T-helper 1 cell treated with Interleukin-12 subunit alpha and Interleukin-12 subunit beta and Interleukin-4 antibody, amounts not matched to agents 30 μg/mL and 1 μg/mL, for 36 hours (primary cell): ENCODE measurements around the gene MEOX2.

ENCODE experiments used
- H3K27ac Mint-ChIP-seq: one replicate; pipeline ENCODE4 v1.8.0; 2021; ENCODE audit warnings: mild to moderate bottlenecking, mixed read lengths
- H3K27me3 Mint-ChIP-seq: one replicate; pipeline ENCODE4 v1.8.0; 2021; ENCODE audit warnings: low read depth, mixed read lengths
- H3K36me3 Mint-ChIP-seq: one replicate; pipeline ENCODE4 v1.8.0; 2021; ENCODE audit warnings: low read depth, mixed read lengths
- H3K4me1 Mint-ChIP-seq: one replicate; pipeline ENCODE4 v1.8.0; 2021; ENCODE audit warnings: low read depth, mixed read lengths
- H3K4me3 Mint-ChIP-seq: one replicate; pipeline ENCODE4 v1.8.0; 2021; ENCODE audit warnings: mild to moderate bottlenecking, moderate library complexity, mixed read lengths
- H3K9me3 Mint-ChIP-seq: one replicate; pipeline ENCODE4 v1.8.0; 2021; ENCODE audit warnings: mixed read lengths

Gene MEOX2

GRCh38 chr7:15610503-15610902, 76.0 kb downstream of the MEOX2 start:
- H3K9me3 Mint-ChIP-seq, result peaks cover 4% of the 10 kb centered on the region
- H3K36me3 Mint-ChIP-seq, result no peaks in the 10 kb centered on the region
- H3K4me3 Mint-ChIP-seq, result no peak overlapping the region
- no peak overlapping the region for H3K27ac Mint-ChIP-seq
- H3K27me3 Mint-ChIP-seq, result no peaks in the 10 kb centered on the region
- H3K4me1 Mint-ChIP-seq, result no peaks in the 10 kb centered on the region

DNA sequence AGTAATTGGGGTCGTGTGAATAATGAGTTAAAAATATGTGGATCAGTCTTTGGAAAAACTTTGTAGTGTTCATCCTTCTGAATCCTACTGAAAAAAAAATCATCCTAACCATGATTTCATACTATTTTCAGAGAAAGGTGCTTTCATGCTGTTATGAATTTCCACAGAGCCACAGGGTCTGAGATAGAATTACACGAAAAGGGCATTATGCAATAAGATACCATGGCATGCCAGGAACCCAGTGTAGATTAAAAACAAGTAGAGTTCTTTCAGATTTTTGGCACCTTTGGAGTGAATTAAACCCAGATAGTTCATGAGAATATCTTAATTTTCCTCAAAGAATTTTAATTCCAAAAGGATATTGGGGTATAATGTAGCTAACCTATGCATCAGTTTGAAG, 77.2 kb downstream of the MEOX2 start:
- Mint-ChIP-seq H3K27ac (no peak overlapping the region), H3K9me3 (peaks cover 4% of the 10 kb centered on the region), H3K4me1 (no peaks in the 10 kb centered on the region), H3K36me3 (no peaks in the 10 kb centered on the region), H3K27me3 (no peaks in the 10 kb centered on the region), H3K4me3 (no peak overlapping the region)

GRCh38 chr7:15607529-15608210, 78.8 kb downstream of the MEOX2 start:
- Mint-ChIP-seq H3K9me3 (peaks cover 6% of the 10 kb centered on the region), H3K4me1 (no peaks in the 10 kb centered on the region), H3K27me3 (no peaks in the 10 kb centered on the region), H3K27ac (no peak overlapping the region), H3K4me3 (no peak overlapping the region), H3K36me3 (no peaks in the 10 kb centered on the region)

DNA sequence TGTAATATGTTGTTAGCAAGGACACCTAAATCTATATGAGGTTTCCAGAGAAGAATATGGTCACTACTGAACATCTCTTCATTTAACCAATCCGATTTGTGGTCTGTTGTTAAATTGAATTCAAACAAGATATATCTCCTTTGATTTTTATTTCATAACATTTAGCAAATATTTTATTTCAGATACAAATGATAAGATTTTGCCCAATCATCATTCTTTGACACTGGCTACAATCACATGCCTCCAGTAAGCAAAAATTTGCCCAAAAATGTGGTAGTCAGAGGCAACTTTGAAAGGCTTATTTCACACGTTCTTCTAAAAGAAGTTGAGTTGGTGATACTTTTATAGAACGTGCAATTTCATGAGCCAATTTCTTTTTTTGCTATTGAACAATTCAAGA, 79.9 kb downstream of the MEOX2 start:
- H3K36me3 Mint-ChIP-seq, result no peaks in the 10 kb centered on the region
- H3K27me3 Mint-ChIP-seq, result no peaks in the 10 kb centered on the region
- H3K9me3 Mint-ChIP-seq, result peaks cover 6% of the 10 kb centered on the region
- no peak overlapping the region for H3K27ac Mint-ChIP-seq
- no peaks in the 10 kb centered on the region for H3K4me1 Mint-ChIP-seq
- H3K4me3 Mint-ChIP-seq, result no peak overlapping the region

DNA sequence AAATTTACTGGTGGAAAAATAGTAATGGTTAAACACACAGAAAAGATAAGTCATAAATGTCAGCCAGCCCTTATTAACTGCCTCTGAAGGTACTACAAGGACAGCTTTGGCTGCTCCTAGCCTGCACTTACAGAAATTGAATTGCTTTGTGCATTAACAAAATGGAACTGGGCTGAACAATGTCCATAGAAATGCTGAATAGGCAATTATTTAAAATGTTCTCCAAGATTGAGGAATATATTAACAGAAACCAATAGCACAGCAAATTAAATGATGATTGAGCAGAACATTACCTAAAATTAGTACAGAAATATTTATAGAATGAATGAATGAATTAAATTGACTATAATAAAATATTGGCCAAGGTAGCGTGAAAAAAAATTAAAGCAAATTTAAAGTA, 82.3 kb downstream of the MEOX2 start:
- Mint-ChIP-seq H3K27ac (no peak overlapping the region), H3K36me3 (no peaks in the 10 kb centered on the region), H3K9me3 (peaks cover 6% of the 10 kb centered on the region), H3K4me3 (no peak overlapping the region), H3K27me3 (no peaks in the 10 kb centered on the region), H3K4me1 (no peaks in the 10 kb centered on the region)

- peaks cover 3% of the 10 kb centered on the region for H3K9me3 Mint-ChIP-seq
- no peak overlapping the region for H3K4me3 Mint-ChIP-seq
- H3K27ac Mint-ChIP-seq, result no peak overlapping the region
- no peaks in the 10 kb centered on the region for H3K4me1 Mint-ChIP-seq
- no peaks in the 10 kb centered on the region for H3K27me3 Mint-ChIP-seq
- H3K36me3 Mint-ChIP-seq, result no peaks in the 10 kb centered on the region
These were observed 83.4 kb downstream of the MEOX2 start for GRCh38 chr7:15603124-15603523.

DNA sequence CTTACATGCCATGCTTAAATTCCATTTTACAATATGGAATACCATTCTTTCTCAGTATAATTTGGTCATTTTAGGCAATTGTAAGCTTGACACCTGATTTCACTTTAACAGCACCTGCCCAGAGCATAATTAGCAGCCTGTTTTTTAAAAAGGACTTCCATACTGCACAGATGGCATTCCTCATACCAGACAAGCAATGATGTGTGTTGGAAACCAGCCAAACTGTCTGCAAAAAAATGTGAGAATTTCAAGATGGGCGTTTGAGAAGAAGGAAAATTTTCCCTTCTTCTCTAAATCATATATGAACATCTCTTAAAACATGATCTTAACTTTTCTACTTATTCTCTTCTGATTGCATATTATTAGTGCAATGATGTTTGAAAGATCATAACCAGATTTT, 84.2 kb downstream of the MEOX2 start:
- Mint-ChIP-seq H3K36me3 (no peaks in the 10 kb centered on the region), H3K4me3 (no peak overlapping the region), H3K27me3 (no peaks in the 10 kb centered on the region), H3K4me1 (no peaks in the 10 kb centered on the region), H3K27ac (no peak overlapping the region), H3K9me3 (peaks cover 3% of the 10 kb centered on the region)

- Mint-ChIP-seq H3K9me3 (peaks cover 7% of the 10 kb centered on the region), H3K4me3 (no peak overlapping the region), H3K27ac (no peak overlapping the region), H3K27me3 (no peaks in the 10 kb centered on the region), H3K36me3 (no peaks in the 10 kb centered on the region), H3K4me1 (no peaks in the 10 kb centered on the region)
These were observed 85.3 kb downstream of the MEOX2 start for GRCh38 chr7:15601175-15601574.

GRCh38 chr7:15600298-15600697, 86.2 kb downstream of the MEOX2 start:
- peaks cover 7% of the 10 kb centered on the region for H3K9me3 Mint-ChIP-seq
- H3K36me3 Mint-ChIP-seq, result no peaks in the 10 kb centered on the region
- no peak overlapping the region for H3K4me3 Mint-ChIP-seq
- H3K4me1 Mint-ChIP-seq, result no peaks in the 10 kb centered on the region
- H3K27ac Mint-ChIP-seq, result no peak overlapping the region
- no peaks in the 10 kb centered on the region for H3K27me3 Mint-ChIP-seq

- H3K9me3 Mint-ChIP-seq, result peaks cover 11% of the 10 kb centered on the region
- no peak overlapping the region for H3K4me3 Mint-ChIP-seq
- H3K4me1 Mint-ChIP-seq, result no peaks in the 10 kb centered on the region
- H3K27me3 Mint-ChIP-seq, result no peaks in the 10 kb centered on the region
- no peak overlapping the region for H3K27ac Mint-ChIP-seq
- H3K36me3 Mint-ChIP-seq, result no peaks in the 10 kb centered on the region
These were observed 92.0 kb downstream of the MEOX2 start for GRCh38 chr7:15594461-15594860.

DNA sequence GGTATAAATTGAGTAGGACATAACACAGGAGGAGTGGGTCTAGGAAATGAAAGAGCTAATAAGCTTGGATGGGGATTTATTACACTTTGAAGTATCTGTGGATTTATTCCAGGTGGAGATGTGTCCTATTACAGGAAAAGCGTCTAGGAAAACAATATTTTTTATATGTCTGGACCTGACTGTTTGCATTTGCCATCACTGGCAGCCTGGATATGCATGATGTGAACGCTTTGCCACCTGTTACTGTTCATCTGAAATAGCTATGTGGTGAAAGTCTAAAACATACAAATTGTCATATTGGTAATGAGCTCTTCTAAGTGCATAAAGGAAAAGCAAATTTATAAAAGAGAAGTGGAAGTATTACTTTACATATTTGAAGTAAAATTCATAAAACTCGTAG, 93.1 kb downstream of the MEOX2 start:
- no peaks in the 10 kb centered on the region for H3K4me1 Mint-ChIP-seq
- no peaks in the 10 kb centered on the region for H3K27me3 Mint-ChIP-seq
- H3K4me3 Mint-ChIP-seq, result no peak overlapping the region
- no peaks in the 10 kb centered on the region for H3K36me3 Mint-ChIP-seq
- no peak overlapping the region for H3K27ac Mint-ChIP-seq
- peaks cover 11% of the 10 kb centered on the region for H3K9me3 Mint-ChIP-seq

DNA sequence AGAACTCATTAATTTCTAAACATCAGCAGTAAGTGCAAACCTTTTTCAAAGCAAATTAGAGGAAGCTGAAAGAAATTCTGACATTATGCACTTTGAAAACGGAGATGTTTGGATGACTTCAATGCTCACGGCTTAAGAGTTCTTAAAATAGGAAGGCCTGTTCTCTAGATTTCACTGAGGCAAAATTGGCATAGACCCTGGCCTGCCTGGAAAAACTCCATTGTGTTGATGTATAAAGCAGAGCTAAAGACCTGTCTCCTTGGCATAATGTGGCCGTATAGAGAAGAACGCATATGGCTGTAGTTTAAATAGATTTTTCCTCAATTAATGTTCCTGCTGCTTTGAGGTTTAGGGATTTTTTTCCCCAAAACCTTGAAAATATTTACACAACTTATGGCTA, 100.2 kb downstream of the MEOX2 start:
- no peak overlapping the region for H3K27ac Mint-ChIP-seq
- H3K9me3 Mint-ChIP-seq, result peaks cover 9% of the 10 kb centered on the region
- no peaks in the 10 kb centered on the region for H3K4me1 Mint-ChIP-seq
- no peaks in the 10 kb centered on the region for H3K36me3 Mint-ChIP-seq
- no peak overlapping the region for H3K4me3 Mint-ChIP-seq
- no peaks in the 10 kb centered on the region for H3K27me3 Mint-ChIP-seq

GRCh38 chr7:15584575-15584974, 101.9 kb downstream of the MEOX2 start:
- no peaks in the 10 kb centered on the region for H3K36me3 Mint-ChIP-seq
- no peaks in the 10 kb centered on the region for H3K4me1 Mint-ChIP-seq
- no peak overlapping the region for H3K27ac Mint-ChIP-seq
- peaks cover 9% of the 10 kb centered on the region for H3K9me3 Mint-ChIP-seq
- no peak overlapping the region for H3K4me3 Mint-ChIP-seq
- no peaks in the 10 kb centered on the region for H3K27me3 Mint-ChIP-seq

GRCh38 chr7:15582773-15583172, 103.7 kb downstream of the MEOX2 start:
- Mint-ChIP-seq H3K4me1 (no peaks in the 10 kb centered on the region), H3K36me3 (no peaks in the 10 kb centered on the region), H3K27me3 (no peaks in the 10 kb centered on the region), H3K9me3 (peaks cover 9% of the 10 kb centered on the region), H3K27ac (no peak overlapping the region), H3K4me3 (no peak overlapping the region)

DNA sequence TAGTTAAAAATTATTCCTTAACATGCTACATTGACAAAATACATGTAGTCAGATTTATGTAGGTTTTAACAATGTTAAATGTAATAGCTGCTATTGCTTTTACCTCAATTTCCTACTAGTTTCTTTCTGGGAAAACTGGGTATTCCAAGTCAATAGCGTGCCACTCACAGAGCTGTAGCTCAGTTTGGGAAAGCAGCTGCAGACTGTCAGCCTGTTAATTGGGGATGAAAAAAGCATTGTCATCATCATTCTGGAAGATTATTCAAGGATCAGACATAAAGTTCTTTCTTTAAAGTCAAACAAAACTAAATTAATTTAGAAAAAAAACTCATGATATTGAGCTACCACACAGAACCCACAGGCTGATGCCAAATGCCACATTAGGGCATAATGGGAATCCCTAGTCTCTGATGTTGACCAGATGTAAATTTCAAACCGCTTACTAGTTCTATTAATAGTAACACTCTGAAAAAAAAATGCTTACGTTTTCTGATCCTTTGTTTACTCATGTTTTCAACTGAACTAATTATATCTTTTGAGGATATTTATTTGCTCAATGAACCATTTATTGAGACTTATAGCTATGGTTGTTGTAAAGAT, 105.0 kb downstream of the MEOX2 start:
- Mint-ChIP-seq H3K27ac (no peak overlapping the region), H3K36me3 (no peaks in the 10 kb centered on the region), H3K4me1 (no peaks in the 10 kb centered on the region), H3K9me3 (peaks cover 13% of the 10 kb centered on the region), H3K4me3 (no peak overlapping the region), H3K27me3 (no peaks in the 10 kb centered on the region)
